HG03039 (cell line): ENCODE measurements around the gene VASH2.
"Not testable (repeated sequence)": the region's sequence is repeated elsewhere in the genome, so short reads cannot be mapped to it uniquely, and the experiment has no call there.

Experiments
- ATAC-seq: cut with Tn5 transposase; IDR thresholded peaks from one replicate; pipeline ENCODE4 v1.9.1; 2021; ENCODE audit warnings: mild to moderate bottlenecking, moderate library complexity; ENCODE audit not compliant: unreplicated experiment

Gene VASH2

DNA sequence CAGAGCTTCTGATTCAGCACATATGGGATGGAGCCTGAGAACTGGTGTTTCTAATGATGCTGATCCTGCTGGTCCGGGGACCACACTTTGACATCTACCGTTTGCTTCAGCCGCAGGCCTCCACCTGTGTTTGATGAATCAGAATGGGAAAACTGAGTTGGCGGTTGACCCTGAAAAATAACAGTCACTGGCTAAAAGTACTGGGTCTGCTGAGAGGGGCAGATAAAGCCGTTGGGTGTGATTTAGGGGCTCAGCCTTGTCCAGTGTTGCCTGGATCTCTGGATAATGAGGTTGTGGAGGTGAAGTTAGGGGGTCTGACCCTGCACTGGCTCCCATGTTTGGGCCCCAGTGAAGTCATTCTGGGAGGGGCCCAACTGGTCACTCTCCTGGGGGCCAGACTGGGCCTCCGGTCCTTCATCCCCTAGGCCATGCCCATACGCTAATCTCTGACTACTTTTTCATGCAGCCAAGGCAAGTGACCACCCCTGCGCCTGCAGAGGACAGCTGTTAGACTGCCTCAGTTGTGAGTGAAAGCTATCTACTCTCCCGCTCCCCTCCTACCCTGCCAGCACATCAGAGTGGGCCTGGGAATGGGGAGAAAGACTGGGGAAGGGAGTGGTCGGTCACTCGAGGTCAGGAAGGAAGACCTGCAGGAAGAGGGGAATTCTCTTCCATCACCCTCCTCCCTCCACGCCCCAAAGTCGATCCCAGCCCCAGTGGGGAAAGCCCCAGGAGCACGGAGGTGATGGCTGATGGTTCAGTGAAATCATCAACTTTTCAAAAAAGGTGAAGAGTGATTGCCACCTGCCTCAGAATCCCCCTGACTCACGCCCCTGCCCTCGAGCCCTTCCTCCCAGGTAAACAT is 27.7 kb downstream of the VASH2 start:
- no peak for ATAC-seq

- ATAC-seq = peak; percentile 62
Observed at GRCh38 chr1:212979340-212980122, 29.2 kb downstream of the VASH2 start.

DNA sequence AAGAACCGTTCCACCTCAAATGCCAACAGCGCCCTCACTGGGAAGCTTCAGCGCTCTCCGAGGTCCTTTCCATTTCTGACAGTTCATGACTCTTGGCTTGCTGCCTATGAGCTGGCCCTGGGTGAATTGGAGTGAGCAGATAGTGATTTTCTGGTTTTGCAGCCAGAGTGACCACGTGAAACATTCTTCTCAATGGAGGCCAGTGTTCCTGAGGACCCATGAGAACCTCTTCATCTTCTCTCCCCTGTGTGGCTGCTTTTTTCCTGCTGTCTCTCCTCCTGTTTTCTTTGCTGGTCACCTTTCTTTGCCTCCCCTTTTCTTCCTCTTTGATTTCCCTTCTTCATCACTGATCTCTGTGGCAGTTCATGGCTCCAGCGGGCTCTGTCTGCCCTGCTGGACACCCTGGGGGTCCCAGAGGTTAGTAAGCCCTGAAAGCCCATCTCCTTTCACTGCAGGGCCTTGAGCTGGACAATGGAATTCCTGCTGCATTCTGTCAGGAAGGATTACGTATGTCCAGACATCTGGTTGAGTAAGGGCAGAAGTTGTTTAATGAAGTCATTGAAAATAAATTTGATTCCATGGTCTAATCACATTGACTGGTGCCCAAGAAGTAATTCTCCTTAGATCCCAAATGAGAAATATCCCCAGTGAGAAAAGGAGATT is 29.9 kb downstream of the VASH2 start:
- no peak for ATAC-seq

GRCh38 chr1:212981025-212981495 is 30.7 kb downstream of the VASH2 start:
- ATAC-seq = no peak

- ATAC-seq = peak; percentile 44
Observed at GRCh38 chr1:212981571-212982328, 31.4 kb downstream of the VASH2 start.

DNA sequence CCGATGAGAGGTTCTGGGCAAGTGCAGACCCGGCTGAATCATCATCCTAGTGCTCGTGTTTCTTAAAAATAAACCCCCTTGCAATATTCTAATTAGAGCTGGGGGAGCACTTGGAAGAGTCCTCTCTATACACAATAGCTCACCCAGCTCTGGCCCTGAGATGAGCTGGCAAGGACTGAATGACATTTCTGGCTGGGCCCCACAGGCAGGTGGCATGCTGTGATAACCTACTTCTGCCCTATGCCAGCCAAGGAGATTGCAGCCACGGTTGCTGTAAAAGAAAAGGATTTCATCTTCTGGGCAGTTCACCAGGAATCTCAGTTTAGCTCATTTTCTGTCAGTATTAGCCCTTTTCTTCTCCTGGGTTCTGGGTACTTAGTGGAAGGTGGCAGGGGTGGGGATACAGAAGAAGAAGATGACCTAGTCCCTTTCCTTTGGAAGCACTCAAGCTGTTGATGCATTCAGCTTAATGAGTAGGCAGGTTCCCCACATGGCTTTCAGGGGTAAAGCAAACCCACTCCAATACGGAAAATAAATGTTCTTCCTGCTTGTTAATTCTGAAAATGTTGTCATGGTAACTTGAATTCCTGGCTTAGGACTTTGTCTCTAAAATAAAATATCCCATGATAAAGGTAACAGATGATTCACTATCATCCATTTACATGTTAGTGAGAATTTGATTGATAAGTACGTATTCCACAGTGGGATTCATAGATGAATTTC is 32.2 kb downstream of the VASH2 start:
- no peak for ATAC-seq

GRCh38 chr1:212983482-212983881 is 33.1 kb downstream of the VASH2 start:
- ATAC-seq = no peak

DNA sequence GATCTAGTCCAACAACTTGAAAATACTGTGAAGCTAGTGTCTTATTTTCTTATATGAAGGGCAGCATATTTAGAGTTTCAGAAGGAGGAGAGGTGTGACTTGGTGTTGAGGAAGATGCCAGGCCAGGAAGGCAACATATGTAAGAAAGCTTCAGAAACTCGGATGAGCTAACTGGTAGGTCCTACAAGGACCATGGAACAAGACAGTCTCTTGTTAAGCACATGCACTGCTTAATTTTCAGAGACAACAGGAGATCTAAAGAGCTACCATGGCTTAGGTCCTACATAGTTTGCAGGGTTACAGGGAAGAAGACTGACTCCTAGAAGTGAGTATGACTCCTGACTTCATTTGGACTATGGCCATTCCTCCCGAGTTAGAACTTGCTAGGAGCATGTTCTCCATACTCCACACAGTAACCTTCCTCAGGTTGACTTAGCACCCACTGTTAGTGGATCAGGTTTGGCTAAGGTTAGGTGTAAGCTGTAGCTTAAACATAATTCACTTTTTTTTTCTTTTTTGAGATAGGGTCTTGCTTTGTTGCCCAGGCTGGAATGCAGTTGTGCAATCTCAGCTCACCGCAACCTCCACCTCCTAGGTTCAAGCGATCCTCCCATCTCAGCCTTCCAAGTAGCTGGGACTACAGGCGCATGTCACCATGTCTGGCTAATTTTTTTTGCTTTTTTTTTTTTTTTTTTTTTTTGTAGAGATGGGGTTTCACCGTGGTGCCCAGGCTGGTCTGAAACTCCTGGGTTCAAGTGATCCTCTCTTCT is 34.4 kb downstream of the VASH2 start:
- no peak for ATAC-seq

- ATAC-seq = no peak
Observed at GRCh38 chr1:212986551-212986950, 36.2 kb downstream of the VASH2 start.

DNA sequence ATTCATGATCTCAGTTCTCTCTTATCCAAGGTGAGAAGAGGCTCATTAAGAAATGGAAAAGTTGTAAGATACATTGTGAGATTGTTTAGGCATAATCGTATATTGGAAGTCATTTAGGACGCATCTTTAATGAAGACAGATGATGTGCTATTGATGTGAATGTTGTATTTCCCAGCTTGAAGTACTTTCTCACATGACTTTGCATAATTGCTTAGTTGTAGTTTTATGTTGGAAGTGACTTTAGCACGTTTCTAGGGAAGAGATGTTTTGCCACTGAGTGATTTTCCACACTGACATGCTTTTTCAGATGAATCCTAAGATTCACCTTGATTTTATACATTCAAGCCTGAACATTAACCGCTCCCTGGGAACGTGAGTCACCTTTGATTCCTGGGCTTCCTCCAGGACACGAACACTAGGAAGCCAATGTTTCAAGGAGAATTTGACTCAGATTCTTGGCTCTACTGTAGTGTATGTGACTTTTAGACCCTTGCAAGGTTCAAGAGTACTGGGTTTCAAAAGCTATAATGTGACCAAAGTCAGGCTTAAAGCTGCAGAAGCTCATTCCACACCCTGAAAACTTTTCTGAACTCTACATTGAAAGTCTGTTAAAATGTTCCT is 37.5 kb downstream of the VASH2 start:
- no peak for ATAC-seq

DNA sequence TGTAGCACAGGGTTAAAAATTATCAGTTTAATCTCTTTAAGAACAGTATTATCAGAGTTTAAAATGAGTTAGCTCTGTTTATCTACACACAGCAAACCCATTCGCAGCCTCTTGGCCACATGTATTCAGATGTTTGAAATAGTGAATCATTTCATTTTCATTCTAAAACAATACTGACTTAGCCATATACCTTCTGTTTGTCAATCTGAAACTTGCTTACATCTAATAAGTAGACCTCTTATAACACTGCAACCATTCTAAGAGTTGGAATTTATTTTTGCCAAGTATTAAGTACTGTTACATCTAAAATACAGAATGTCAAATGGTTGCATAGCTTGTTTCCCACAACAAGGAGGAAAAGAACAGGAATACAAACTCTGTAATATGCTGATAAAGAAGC is 39.9 kb downstream of the VASH2 start:
- ATAC-seq = no peak

- not testable (repeated sequence) for ATAC-seq
Observed at GRCh38 chr1:212993960-212994359, 43.6 kb downstream of the VASH2 start.

- no peak for ATAC-seq
Observed at GRCh38 chr1:212994926-212995325, 44.6 kb downstream of the VASH2 start.

- peak; percentile 77 for ATAC-seq
Observed at GRCh38 chr1:213003256-213003655, 52.9 kb downstream of the VASH2 start.

GRCh38 chr1:213008564-213008963 is 58.2 kb downstream of the VASH2 start:
- no peak for ATAC-seq

- ATAC-seq = no peak
Observed at GRCh38 chr1:213014642-213015041, 64.3 kb downstream of the VASH2 start.

GRCh38 chr1:213015099-213016050 is 65.0 kb downstream of the VASH2 start, which contains the start of gene ANGEL2:
Gene ANGEL2, minus strand, starts transcription at chr1:213015867. Its CDS starts 196 bp downstream, at chr1:213015671.
- peak; percentile 92 for ATAC-seq
